ENCODE data around the gene MIX23.

MIX23 gene

GRCh38 chr3:122364490-122364889 is 18.5 kb downstream of the MIX23 start:
- Histone ChIP-seq H3K27ac (ENCODE audit: poor library complexity, severe bottlenecking) (no peak overlapping the region), H3K9me3 (ENCODE audit: severe bottlenecking) (no peaks in the 10 kb centered on the region), H3K4me3 (ENCODE audit: severe bottlenecking) (no peak overlapping the region), H3K4me1 (ENCODE audit: insufficient read depth, poor library complexity, severe bottlenecking) (peaks cover 9% of the 10 kb centered on the region), H3K27me3 (ENCODE audit: insufficient read depth, poor library complexity, severe bottlenecking) (no peaks in the 10 kb centered on the region), H3K36me3 (ENCODE audit: low read depth) (peaks cover 92% of the 10 kb centered on the region)
- no peak for ATAC-seq (ENCODE audit: low read depth)
- DNase-seq (ENCODE audit: low spot score), result no peak
- TF ChIP-seq CTCF (IDR thresholded peaks at IDR 0.05; ENCODE audit: poor library complexity, severe bottlenecking), result no peak

- no peak for TF ChIP-seq CTCF (IDR thresholded peaks at IDR 0.05; ENCODE audit: poor library complexity, severe bottlenecking)
- peaks cover 9% of the 10 kb centered on the region for H3K4me1 ChIP-seq (ENCODE audit: insufficient read depth, poor library complexity, severe bottlenecking)
- no peaks in the 10 kb centered on the region for H3K9me3 ChIP-seq (ENCODE audit: severe bottlenecking)
- H3K27ac ChIP-seq (ENCODE audit: poor library complexity, severe bottlenecking), result no peak overlapping the region
- ATAC-seq (ENCODE audit: low read depth), result no peak
- DNase-seq (ENCODE audit: low spot score), result no peak
- H3K27me3 ChIP-seq (ENCODE audit: insufficient read depth, poor library complexity, severe bottlenecking), result no peaks in the 10 kb centered on the region
- H3K4me3 ChIP-seq (ENCODE audit: severe bottlenecking), result no peak overlapping the region
- peaks cover 92% of the 10 kb centered on the region for H3K36me3 ChIP-seq (ENCODE audit: low read depth)
Measured at GRCh38 chr3:122362026-122362425, 21.0 kb downstream of the MIX23 start.

- Histone ChIP-seq H3K9me3 (ENCODE audit: severe bottlenecking) (no peaks in the 10 kb centered on the region), H3K27ac (ENCODE audit: poor library complexity, severe bottlenecking) (no peak overlapping the region)
- no peak for ATAC-seq (ENCODE audit: low read depth)
Measured at GRCh38 chr3:122358703-122359032, 24.4 kb downstream of the MIX23 start.

GRCh38 chr3:122357828-122358702 is 25.0 kb downstream of the MIX23 start:
- TF ChIP-seq CTCF (IDR thresholded peaks at IDR 0.05; ENCODE audit: poor library complexity, severe bottlenecking), result no peak
- Histone ChIP-seq H3K4me3 (ENCODE audit: severe bottlenecking) (no peak overlapping the region), H3K27me3 (ENCODE audit: insufficient read depth, poor library complexity, severe bottlenecking) (no peaks in the 10 kb centered on the region), H3K4me1 (ENCODE audit: insufficient read depth, poor library complexity, severe bottlenecking) (peaks cover 8% of the 10 kb centered on the region), H3K36me3 (ENCODE audit: low read depth) (peaks cover 54% of the 10 kb centered on the region), H3K27ac (ENCODE audit: poor library complexity, severe bottlenecking) (no peak overlapping the region), H3K9me3 (ENCODE audit: severe bottlenecking) (no peaks in the 10 kb centered on the region)
- DNase-seq (ENCODE audit: low spot score), result no peak
- ATAC-seq (ENCODE audit: low read depth), result no peak

More at GRCh38 chr3:122358703-122359032, 24.4 kb downstream of the MIX23 start:
- H3K36me3 ChIP-seq (ENCODE audit: low read depth), result peaks cover 59% of the 10 kb centered on the region
- no peak overlapping the region for H3K4me3 ChIP-seq (ENCODE audit: severe bottlenecking)
- no peak for TF ChIP-seq CTCF (IDR thresholded peaks at IDR 0.05; ENCODE audit: poor library complexity, severe bottlenecking)
- peaks cover 6% of the 10 kb centered on the region for H3K4me1 ChIP-seq (ENCODE audit: insufficient read depth, poor library complexity, severe bottlenecking)
- no peaks in the 10 kb centered on the region for H3K27me3 ChIP-seq (ENCODE audit: insufficient read depth, poor library complexity, severe bottlenecking)
- DNase-seq (ENCODE audit: low spot score), result no peak

GRCh38 chr3:122356402-122356801 is 26.6 kb downstream of the MIX23 start:
- Histone ChIP-seq H3K4me1 (ENCODE audit: insufficient read depth, poor library complexity, severe bottlenecking) (peaks cover 6% of the 10 kb centered on the region), H3K36me3 (ENCODE audit: low read depth) (peaks cover 37% of the 10 kb centered on the region), H3K27me3 (ENCODE audit: insufficient read depth, poor library complexity, severe bottlenecking) (no peaks in the 10 kb centered on the region), H3K4me3 (ENCODE audit: severe bottlenecking) (no peak overlapping the region), H3K9me3 (ENCODE audit: severe bottlenecking) (no peaks in the 10 kb centered on the region), H3K27ac (ENCODE audit: poor library complexity, severe bottlenecking) (no peak overlapping the region)
- ATAC-seq (ENCODE audit: low read depth) (peak; percentile 58; the same call in 2 of the 3 replicates), DNase-seq (ENCODE audit: low spot score) (no peak)
- peak; percentile 57 for TF ChIP-seq CTCF (IDR thresholded peaks at IDR 0.05; ENCODE audit: poor library complexity, severe bottlenecking)
